IMR-90 (cell line): Measurements from ENCODE around the gene SRSF12. TPM values are rescaled to one million over a fixed set of nuclear protein-coding genes. Genes with fewer than 3 reads are reported as not detected.

Source experiments
- ATAC-seq: fragments of 200-7000 bp; cut with Tn5 transposase; 2 replicates; pipeline ENCODE4 v1.9.1; 2020; ENCODE audit warnings: low read depth, mild to moderate bottlenecking, moderate library complexity
- BruUV-seq: library from RNA; stranded (reverse); fragments of 400-500 nt; replicated peaks from 2 replicates; lab custom pipeline; 2021; lab: Mats Ljungman, UMichigan
- CTCF ChIA-PET: fragments of 300-600 bp; formaldehyde crosslinking; extraction: SDS; loops from one replicate; lab custom pipeline; 2021; ENCODE audit warnings: antibody characterized with exemption; lab: Yijun Ruan, JAX
- POLR2A ChIA-PET: fragments of 300-600 bp; sonication (Branson Sonifier 250); formaldehyde crosslinking; loops from one replicate; lab custom pipeline; 2022; ENCODE audit warnings: antibody characterized with exemption; ENCODE audit not compliant: unreplicated experiment; lab: Charles Lee
- DNase-seq: peaks from one replicate; pipeline ENCODE4 v3.0.0; 2013
- H2AFZ ChIP-seq: replicated peaks from 2 replicates; pipeline ENCODE3; 2013; ENCODE audit warnings: low read length, mild to moderate bottlenecking; ENCODE audit not compliant: poor library complexity
- H2AK5ac ChIP-seq: 2 replicates; pipeline ENCODE4 v1.6.1; 2013; ENCODE audit warnings: low read depth, low read length, inconsistent platforms
- H2AK9ac ChIP-seq: replicated peaks from 2 replicates; pipeline ENCODE3; 2013; ENCODE audit warnings: mild to moderate bottlenecking, low read depth, low read length, moderate library complexity; ENCODE audit not compliant: poor library complexity
- H2BK120ac ChIP-seq: 2 replicates; pipeline ENCODE4 v1.6.1; 2013; ENCODE audit warnings: low read depth, low read length, inconsistent platforms
- H2BK15ac ChIP-seq: 3 replicates; pipeline ENCODE4 v1.6.1; 2013; ENCODE audit warnings: low read depth, low read length, inconsistent platforms
- H2BK20ac ChIP-seq: 2 replicates; pipeline ENCODE4 v1.6.1; 2013; ENCODE audit warnings: low read depth, mild to moderate bottlenecking, inconsistent platforms, low read length, moderate library complexity
- H2BK5ac ChIP-seq: 2 replicates; pipeline ENCODE4 v1.6.1; 2013; ENCODE audit warnings: mild to moderate bottlenecking, low read depth, low read length, inconsistent platforms; ENCODE audit not compliant: poor library complexity, severe bottlenecking
- H3K14ac ChIP-seq: replicated peaks from 2 replicates; pipeline ENCODE4 v1.6.1; 2013; ENCODE audit warnings: low read depth, low read length, inconsistent platforms
- H3K18ac ChIP-seq: 2 replicates; pipeline ENCODE4 v1.6.1; 2013; ENCODE audit warnings: low read depth, low read length, control low read depth
- H3K23ac ChIP-seq: 2 replicates; pipeline ENCODE4 v1.6.1; 2013; ENCODE audit warnings: low read depth, low read length, inconsistent platforms
- H3K27ac ChIP-seq: 2 replicates; pipeline ENCODE4 v1.5.1; 2013; ENCODE audit warnings: mild to moderate bottlenecking, control low read depth, low read length; ENCODE audit not compliant: insufficient read depth
- H3K27me3 ChIP-seq: 2 replicates; pipeline ENCODE4 v1.6.1; 2013; ENCODE audit warnings: low read length; ENCODE audit not compliant: control insufficient read depth, insufficient read depth
- H3K36me3 ChIP-seq: 2 replicates; pipeline ENCODE4 v1.6.1; 2013; ENCODE audit warnings: low read length, mixed read lengths; ENCODE audit not compliant: control insufficient read depth, insufficient read depth
- H3K4ac ChIP-seq: 2 replicates; pipeline ENCODE4 v1.6.1; 2013; ENCODE audit warnings: low read depth, low read length, inconsistent platforms
- H3K4me1 ChIP-seq: 2 replicates; pipeline ENCODE4 v1.6.1; 2013; ENCODE audit warnings: low read length, mixed read lengths; ENCODE audit not compliant: control insufficient read depth, insufficient read depth
- H3K4me2 ChIP-seq: 2 replicates; pipeline ENCODE4 v1.6.1; 2013; ENCODE audit warnings: low read depth, mild to moderate bottlenecking, control low read depth, low read length, moderate library complexity
- H3K4me3 ChIP-seq: 2 replicates; pipeline ENCODE4 v1.5.1; 2013; ENCODE audit warnings: low read depth, mild to moderate bottlenecking, control low read depth, low read length, moderate library complexity; ENCODE audit not compliant: insufficient read depth
- H3K56ac ChIP-seq: 2 replicates; pipeline ENCODE4 v1.6.1; 2013; ENCODE audit warnings: low read length, inconsistent platforms; ENCODE audit not compliant: insufficient read depth; ENCODE audit errors: extremely low read depth
- H3K79me1 ChIP-seq, 2 experiments: 2 replicates each; pipeline ENCODE4 v1.6.1; 2013; ENCODE audit warnings: low read length in 2 of 2, inconsistent platforms in 1 of 2, low read depth in 1 of 2
- H3K9ac ChIP-seq: 2 replicates; pipeline ENCODE4 v1.6.1; 2013; ENCODE audit warnings: low read depth, low read length, control low read depth
- H3K9me1 ChIP-seq: 2 replicates; pipeline ENCODE4 v1.6.1; 2013; ENCODE audit warnings: low read length, inconsistent platforms; ENCODE audit not compliant: insufficient read depth
- H3K9me3 ChIP-seq: 2 replicates; pipeline ENCODE4 v1.6.1; 2013; ENCODE audit warnings: low read length; ENCODE audit not compliant: control insufficient read depth, insufficient read depth
- H4K20me1 ChIP-seq: 2 replicates; pipeline ENCODE4 v1.6.1; 2013; ENCODE audit warnings: low read length, inconsistent platforms; ENCODE audit not compliant: insufficient read depth
- H4K5ac ChIP-seq: 2 replicates; pipeline ENCODE4 v1.6.1; 2013; ENCODE audit warnings: mild to moderate bottlenecking, low read depth, low read length, control low read depth
- H4K8ac ChIP-seq, 2 experiments: 2 replicates each; pipeline ENCODE4 v1.6.1; 2013; ENCODE audit warnings: low read depth in 2 of 2, low read length in 2 of 2, control low read depth in 1 of 2, inconsistent platforms in 1 of 2
- H4K91ac ChIP-seq: 2 replicates; pipeline ENCODE4 v1.6.1; 2013; ENCODE audit warnings: low read depth, low read length, inconsistent platforms; ENCODE audit not compliant: insufficient read depth
- CHD1 ChIP-seq: IDR thresholded peaks from 2 replicates; pipeline ENCODE4 v1.6.1; 2012; ENCODE audit warnings: low read depth, low read length, improper control_type of control experiment
- MAFK ChIP-seq: IDR thresholded peaks from 2 replicates; pipeline ENCODE4 v1.6.1; 2012; ENCODE audit warnings: low read depth, low read length, improper control_type of control experiment
- MAZ ChIP-seq: IDR thresholded peaks from 2 replicates; pipeline ENCODE4 v1.6.1; 2012; ENCODE audit warnings: low read depth, mild to moderate bottlenecking, low read length, improper control_type of control experiment, moderate library complexity, borderline replicate concordance
- MXI1 ChIP-seq: IDR thresholded peaks from 2 replicates; pipeline ENCODE4 v1.6.1; 2012; ENCODE audit warnings: low read depth, mild to moderate bottlenecking, low read length, moderate library complexity, borderline replicate concordance
- RAD21 ChIP-seq: IDR thresholded peaks from 2 replicates; pipeline ENCODE4 v1.6.1; 2012; ENCODE audit warnings: low read length, improper control_type of control experiment
- RCOR1 ChIP-seq: IDR thresholded peaks from 2 replicates; pipeline ENCODE4 v1.6.1; 2012; ENCODE audit warnings: mild to moderate bottlenecking, low read length, improper control_type of control experiment; ENCODE audit not compliant: insufficient replicate concordance
- SMC3 ChIP-seq: fragments of 150-350 bp; IDR thresholded peaks from 2 replicates; pipeline ENCODE4 v1.6.1; 2016; ENCODE audit warnings: low read depth, mild to moderate bottlenecking, antibody characterized with exemption, low read length, moderate library complexity
- WGBS, 2 experiments: methylation state at CpG; one replicate each; pipeline versions ENCODE4 v1.1.5 to v1.1.7; 2013; ENCODE audit warnings: missing lambda C conversion rate in 2 of 2; ENCODE audit not compliant: insufficient read length in 1 of 2; ENCODE audit errors: extremely low coverage in 2 of 2; 5-methylcytosine and 5-hydroxymethylcytosine counted together
- dilution Hi-C: fragments of 300-500 bp; cut with HindIII; formaldehyde crosslinking; loops from one replicate; pipeline ENCODE4 v1.14.3; 2018; ENCODE audit warnings: low sequenced_read_pairs; ENCODE audit not compliant: unreplicated experiment
- in situ Hi-C: fragments of 300-500 bp; cut with MboI; formaldehyde crosslinking; loops from 3 replicates; pipeline ENCODE4 v1.14.3; 2019; ENCODE audit warnings: low sequenced_read_pairs, inconsistent platforms, mixed read lengths
- intact Hi-C: fragments of 100-400 bp; cut with micrococcal nuclease; formaldehyde crosslinking; loops from 2 replicates; pipeline ENCODE4 v1.10.0; 2022
- polyA plus RNA-seq, 3 experiments: library from polyadenylated mRNA; depleted of rRNA; stranded (reverse); fragments of >200 nt; gene quantifications; 2 replicates each; pipeline ENCODE4 v1.2.3, GENCODE V29; 2012; ENCODE audit warnings: low replicate concordance in 1 of 3
- total RNA-seq: library from RNA; depleted of rRNA; stranded (reverse); fragments of >200 nt; gene quantifications from 2 replicates; pipeline ENCODE4 v1.2.3, GENCODE V29; 2012

Gene SRSF12
- total and polyA plus RNA-seq, 2 of the 4 experiments (the other 2 are of a cell fraction) = 0.21 to 0.36 TPM

DNA sequence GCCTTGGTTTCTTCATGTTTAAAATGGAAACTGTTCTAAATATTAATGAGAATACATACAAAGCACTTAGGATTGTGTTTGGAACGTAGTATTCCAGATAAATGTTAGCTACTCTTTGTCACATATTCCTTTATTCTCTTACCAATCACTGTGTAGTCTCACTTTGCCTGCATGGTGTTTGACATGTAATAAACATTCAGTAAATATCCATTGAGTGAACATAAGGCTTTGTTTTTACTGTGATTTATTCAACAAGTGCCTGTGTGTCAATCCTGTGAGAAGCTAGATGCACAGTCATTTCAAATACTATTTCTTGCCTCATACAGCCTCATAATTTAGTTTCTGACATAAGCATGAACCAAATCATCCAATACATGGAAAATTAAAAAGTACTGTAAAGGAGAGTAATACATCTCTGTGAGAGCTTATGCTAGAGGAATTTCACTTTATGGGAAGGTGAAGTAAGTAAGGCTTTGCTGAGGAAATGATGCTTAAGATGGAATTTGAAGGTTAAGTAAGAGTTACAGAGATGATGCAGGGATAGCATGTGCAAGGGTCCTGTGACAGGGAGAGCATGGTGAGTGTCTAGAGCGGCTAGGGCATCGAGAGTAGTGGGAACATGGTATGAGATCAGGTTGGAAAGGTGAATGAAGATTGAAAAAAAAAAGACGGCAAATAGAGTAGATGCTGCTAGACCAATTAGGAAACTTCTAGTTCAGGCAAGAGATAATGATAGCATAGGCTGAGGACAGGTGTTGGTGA, 42.6 kb upstream of the SRSF12 start:
- Histone ChIP-seq H4K5ac (no peak overlapping the region), H3K18ac (no peak overlapping the region), H3K9me3 (no peaks in the 10 kb centered on the region), H4K20me1 (no peaks in the 10 kb centered on the region), H3K9ac (no peak overlapping the region), H3K4ac (no peak overlapping the region), H3K36me3 (peaks cover 7% of the 10 kb centered on the region), H3K4me1 (no peaks in the 10 kb centered on the region; the same call in 1 of the 2 replicates), H3K27me3 (no peaks in the 10 kb centered on the region), H2BK5ac (no peak overlapping the region), H3K27ac (no peak overlapping the region), H3K56ac (no peak overlapping the region), H3K9me1 (no peaks in the 10 kb centered on the region; the same call in 1 of the 2 replicates), H2AK9ac (no peak overlapping the region), H4K8ac (no peak overlapping the region), H4K91ac (no peak overlapping the region), H2BK15ac (no peak overlapping the region), H2BK120ac (no peak overlapping the region), H3K79me1 (no peaks in the 10 kb centered on the region), H2BK20ac (no peak overlapping the region), H3K14ac (no peak overlapping the region), H3K4me2 (no peak overlapping the region), H2AFZ (no peak overlapping the region), H2AK5ac (no peak overlapping the region), H3K4me3 (no peak overlapping the region), H3K23ac (no peak overlapping the region)
- CTCF ChIA-PET = interaction anchor here (0.6 kb wide), 1 partner anchor 14 kb away, joined by 8 read pairs; no protein-coding TSS in a partner anchor
- no TSS peak for BruUV-seq
- in situ Hi-C loops = no loop called here
- TF ChIP-seq MXI1 (no peak), SMC3 (no peak), RCOR1 (no peak), MAZ (no peak), MAFK (no peak), CHD1 (no peak), RAD21 (no peak)
- no peak for DNase-seq
- dilution Hi-C loops = no loop called here
- intact Hi-C loops = no loop called here
- 100% methylated on average over 3 of the region's 4 CpGs; no CpG with 5 or more reads in 1 of the 2 experiments for WGBS, 2 experiments
- ATAC-seq = no peak
- POLR2A ChIA-PET = no interaction called here
